ENCODE measurements around the gene AKAP4. TPM values are rescaled to one million over a fixed set of nuclear protein-coding genes. Genes with fewer than 3 reads are reported as not detected.

Gene AKAP4
- total and polyA plus RNA-seq, 9 of the 15 experiments (the other 6 are each of a cell fraction or from before 2014, with no cell fraction given) = 0.05 to 0.36 (median 0.13) TPM

GRCh38 chrX:50152456-50152855 lies 48.4 kb downstream of the AKAP4 start (continued):
- TF ChIP-seq DMBX1 (CRISPR knock-in tag; IDR thresholded peaks at IDR 0.05; ENCODE audit: borderline replicate concordance) (no peak), CREB5 (CRISPR knock-in tag; IDR thresholded peaks at IDR 0.05) (no peak), PCBP2 (IDR thresholded peaks at IDR 0.05; ENCODE audit: low read depth, low read length, poor library complexity, severe bottlenecking) (no peak), KDM2B (CRISPR knock-in tag; IDR thresholded peaks at IDR 0.05) (no peak), UBTF (IDR thresholded peaks at IDR 0.05; ENCODE audit: borderline replicate concordance in 1 of 2, low read depth in 2 of 2, low read length in 2 of 2) (no peak), ZNF76 (CRISPR knock-in tag; IDR thresholded peaks at IDR 0.05; ENCODE audit: borderline replicate concordance) (no peak)

GRCh38 chrX:50147972-50148371 lies 52.8 kb downstream of the AKAP4 start:
- POLR2A ChIA-PET = no interaction called here
- in situ Hi-C loops (cut with MboI) (no loop called here), intact Hi-C loops (cut with micrococcal nuclease) (no loop called here)
- Histone ChIP-seq H3K4me2 (ENCODE audit: insufficient read depth, low read length) (no peak overlapping the region), H2AFZ (ENCODE audit: low read depth, low read length) (no peak overlapping the region), H3K79me2 (ENCODE audit: control insufficient read depth, insufficient read depth, low read length) (no peaks in the 10 kb centered on the region), H3K4me3 (no peak overlapping the region), H3K9me1 (ENCODE audit: control insufficient read depth, insufficient read depth, low read length) (no peaks in the 10 kb centered on the region), H3K9ac (ENCODE audit: insufficient read depth in 1 of 2, low read depth in 2 of 2, low read length in 2 of 2) (no peak overlapping the region), H3K27me3 (ENCODE audit: control insufficient read depth in 2 of 2, insufficient read depth in 2 of 2, low read length in 2 of 2) (no peaks in the 10 kb centered on the region), H3K27ac (ENCODE audit: extremely low read depth, low read depth, low read length) (no peak overlapping the region), H3K36me3 (ENCODE audit: control insufficient read depth, insufficient read depth, low read length) (no peaks in the 10 kb centered on the region), H3K4me1 (replicated peaks in 1 of 2; ENCODE audit: control insufficient read depth in 2 of 2, insufficient read depth in 2 of 2, low read length in 2 of 2) (no peaks in the 10 kb centered on the region), H4K20me1 (replicated peaks; ENCODE audit: control insufficient read depth, insufficient read depth, low read length) (no peaks in the 10 kb centered on the region), H3K9me3 (replicated peaks; ENCODE audit: control insufficient read depth, insufficient read depth, low read depth, low read length) (no peaks in the 10 kb centered on the region)
- WGBS (ENCODE audit: insufficient coverage, low coverage, missing lambda C conversion rate) = 45% methylated on average over 7 of the region's 7 CpGs
- no TSS peak for BruUV-seq (replicated peaks)
- CTCF ChIA-PET (ENCODE audit: low intra/inter-chr PET ratio) = no interaction called here
- DNase-seq (ENCODE audit: extremely low read depth in 1 of 4, low spot score in 3 of 4) = no peak
- ATAC-seq = no peak
- FAIRE-seq = no peak
- TF ChIP-seq POLR3A (IDR thresholded peaks at IDR 0.05; ENCODE audit: borderline replicate concordance, extremely low read depth, insufficient read depth, insufficient read length) (no peak), USF1 (CRISPR knock-in tag; IDR thresholded peaks at IDR 0.05) (no peak), RBFOX2 (IDR thresholded peaks at IDR 0.05; ENCODE audit: low read depth, low read length) (no peak), ZBTB34 (CRISPR knock-in tag; IDR thresholded peaks at IDR 0.05) (no peak)

Measured in K562 (cell line).